ENCODE results near the gene ATG16L2. TPM values are rescaled to one million over a fixed set of nuclear protein-coding genes. Genes with fewer than 3 reads are reported as not detected.

The ATG16L2 gene
- total and polyA plus RNA-seq, 2 donors (not counting 3 experiments of a cell fraction or from before 2014, with no cell fraction given) = 26.5 to 30.5 TPM

GRCh38 chr11:72825661-72826060 lies 11.4 kb downstream of the ATG16L2 start:
- intact Hi-C loops (cut with micrococcal nuclease) (loop anchor here (10.0 kb wide), 1 partner anchor 549 kb away; the partner anchor contains the start of gene RELT), dilution Hi-C loops (cut with MboI; ENCODE audit: extremely low pct_ligation_motif_present, low sequenced_read_pairs) (no loop called here)
- H3K36me3 ChIP-seq (ENCODE audit: control insufficient read depth in 2 of 2, extremely low read depth in 1 of 2, insufficient read depth in 2 of 2, low read length in 2 of 2) = no peaks in the 10 kb centered on the region
- peaks cover 7% of the 10 kb centered on the region for H3K4me1 ChIP-seq (ENCODE audit: control insufficient read depth, extremely low read depth, insufficient read depth, low read length)
- TF ChIP-seq POLR2A (IDR thresholded peaks at IDR 0.05; ENCODE audit: low read depth, low read length) (peak; percentile 28), EZH2 (IDR thresholded peaks at IDR 0.05; ENCODE audit: borderline replicate concordance, low read depth, low read length, severe bottlenecking) (no peak)
- no TSS peak for BruUV-seq (replicated peaks)
- no peak overlapping the region for H2AFZ ChIP-seq (ENCODE audit: low read depth, low read length)
- DNase-seq (ENCODE audit: low read depth, low spot score) (no peak), FAIRE-seq (no peak)
- H3K4me3 ChIP-seq (replicated peaks in 1 of 3; ENCODE audit: insufficient read depth in 1 of 3, low read depth in 1 of 3, low read length in 3 of 3) = no peak overlapping the region
- H3K27me3 ChIP-seq (ENCODE audit: control insufficient read depth in 2 of 2, insufficient read depth in 2 of 2, low read length in 2 of 2) = no peaks in the 10 kb centered on the region
- H3K27ac ChIP-seq (ENCODE audit: insufficient read depth, low read depth, low read length) = no peak overlapping the region
- H3K4me2 ChIP-seq (ENCODE audit: insufficient read depth, low read length) = no peak overlapping the region
- H3K9ac ChIP-seq (replicated peaks; ENCODE audit: extremely low read depth, insufficient read depth, low read length) = no peak overlapping the region
- no peaks in the 10 kb centered on the region for H3K9me3 ChIP-seq (replicated peaks; ENCODE audit: control insufficient read depth, insufficient read depth, low read length)
- no peaks in the 10 kb centered on the region for H4K20me1 ChIP-seq (replicated peaks; ENCODE audit: control insufficient read depth, extremely low read depth, insufficient read depth, low read length)
- ChIA-PET CTCF (interaction anchor here (1.0 to 1.8 kb wide), 4 partner anchors 11 to 411 kb away, joined by 3 to 6 read pairs (median 3); no protein-coding TSS in a partner anchor), POLR2A (no interaction called here)
- no peaks in the 10 kb centered on the region for H3K79me2 ChIP-seq (ENCODE audit: control insufficient read depth, insufficient read depth, low read length)
- no peaks in the 10 kb centered on the region for H3K9me1 ChIP-seq (replicated peaks; ENCODE audit: control insufficient read depth, extremely low read depth, insufficient read depth, low read length)

- Histone ChIP-seq H3K36me3 (ENCODE audit: control insufficient read depth in 2 of 2, extremely low read depth in 1 of 2, insufficient read depth in 2 of 2, low read length in 2 of 2) (no peaks in the 10 kb centered on the region), H3K4me3 (replicated peaks in 1 of 3; ENCODE audit: insufficient read depth in 1 of 3, low read depth in 1 of 3, low read length in 3 of 3) (no peak overlapping the region), H3K4me1 (ENCODE audit: control insufficient read depth, extremely low read depth, insufficient read depth, low read length) (peaks cover 5% of the 10 kb centered on the region), H2AFZ (ENCODE audit: low read depth, low read length) (no peak overlapping the region), H3K27ac (ENCODE audit: insufficient read depth, low read depth, low read length) (no peak overlapping the region), H3K4me2 (ENCODE audit: insufficient read depth, low read length) (no peak overlapping the region), H3K9me1 (replicated peaks; ENCODE audit: control insufficient read depth, extremely low read depth, insufficient read depth, low read length) (no peaks in the 10 kb centered on the region), H4K20me1 (replicated peaks; ENCODE audit: control insufficient read depth, extremely low read depth, insufficient read depth, low read length) (no peaks in the 10 kb centered on the region), H3K9ac (replicated peaks; ENCODE audit: extremely low read depth, insufficient read depth, low read length) (no peak overlapping the region), H3K9me3 (replicated peaks; ENCODE audit: control insufficient read depth, insufficient read depth, low read length) (no peaks in the 10 kb centered on the region), H3K27me3 (ENCODE audit: control insufficient read depth in 2 of 2, insufficient read depth in 2 of 2, low read length in 2 of 2) (no peaks in the 10 kb centered on the region), H3K79me2 (ENCODE audit: control insufficient read depth, insufficient read depth, low read length) (no peaks in the 10 kb centered on the region)
- intact Hi-C loops (cut with micrococcal nuclease) = loop anchor here (10.0 kb wide), 1 partner anchor 548 kb away; the partner anchor contains the start of gene RELT
- BruUV-seq (replicated peaks) = no TSS peak
- ChIA-PET POLR2A (no interaction called here), CTCF (interaction anchor here (0.6 to 1.8 kb wide), 5 partner anchors 10 to 444 kb away, joined by 3 to 6 read pairs (median 3); no protein-coding TSS in a partner anchor)
- DNase-seq (ENCODE audit: low read depth, low spot score) (no peak), FAIRE-seq (no peak)
- dilution Hi-C loops (cut with MboI; ENCODE audit: extremely low pct_ligation_motif_present, low sequenced_read_pairs) = no loop called here
- TF ChIP-seq POLR2A (IDR thresholded peaks at IDR 0.05; ENCODE audit: low read depth, low read length) (no peak), EZH2 (IDR thresholded peaks at IDR 0.05; ENCODE audit: borderline replicate concordance, low read depth, low read length, severe bottlenecking) (no peak), GATA2 (IDR thresholded peaks at IDR 0.05; ENCODE audit: insufficient read depth, insufficient read length, low read depth, low read length) (no peak), POLR2AphosphoS5 (IDR thresholded peaks at IDR 0.05; ENCODE audit: insufficient read depth, low read depth, low read length) (no peak), MYC (IDR thresholded peaks at IDR 0.05; ENCODE audit: low read depth, low read length) (no peak), FOS (IDR thresholded peaks at IDR 0.05; ENCODE audit: borderline replicate concordance, insufficient read depth, low read length) (no peak)
Measured at GRCh38 chr11:72826191-72826941, 12.2 kb downstream of the ATG16L2 start.

Measured in endothelial cell of umbilical vein (primary cell).